ENCODE measurements around the gene OR4D1. TPM values are rescaled to one million over a fixed set of nuclear protein-coding genes. Genes with fewer than 3 reads are reported as not detected.

Gene OR4D1
- total and polyA plus RNA-seq, 2 of the 8 experiments (the other 6 are each of a cell fraction or from before 2014, with no cell fraction given): 0.32 to 0.39 TPM

GRCh38 chr17:58150394-58150793 is 2.2 kb downstream of the OR4D1 start:
- H4K91ac ChIP-seq (replicated peaks; ENCODE audit: insufficient read length, low read length): no peak overlapping the region
- TF ChIP-seq FOSL1 (IDR thresholded peaks at IDR 0.05; ENCODE audit: insufficient read depth, low read depth, low read length) (no peak), EGR1 (IDR thresholded peaks at IDR 0.05; ENCODE audit: borderline replicate concordance, low read depth, low read length) (no peak), EP300 (IDR thresholded peaks at IDR 0.05; ENCODE audit: borderline replicate concordance in 1 of 2, low read depth in 2 of 2, low read length in 2 of 2) (no peak), YY1 (IDR thresholded peaks at IDR 0.05; ENCODE audit: low read depth, low read length) (no peak), CREB1 (IDR thresholded peaks at IDR 0.05) (no peak), TCF12 (IDR thresholded peaks at IDR 0.05; ENCODE audit: low read depth, low read length) (no peak), RNF2 (IDR thresholded peaks at IDR 0.05; ENCODE audit: borderline replicate concordance, low read depth, low read length, missing control alignments, poor library complexity, severe bottlenecking) (no peak), SAP30 (IDR thresholded peaks at IDR 0.05; ENCODE audit: insufficient read depth, insufficient replicate concordance, low read length) (no peak), SRF (IDR thresholded peaks at IDR 0.05; ENCODE audit: low read depth, low read length) (no peak), POLR2AphosphoS5 (IDR thresholded peaks at IDR 0.05; ENCODE audit: low read depth, low read length) (no peak), TBP (IDR thresholded peaks at IDR 0.05; ENCODE audit: low read depth, low read length) (no peak), SIN3A (conservative IDR thresholded peaks at IDR 0.05 in 1 of 2, IDR thresholded peaks at IDR 0.05 in 1 of 2; ENCODE audit: low read depth in 1 of 2, low read length in 2 of 2) (no peak), RXRA (IDR thresholded peaks at IDR 0.05; ENCODE audit: insufficient read depth, low read depth, low read length) (no peak), BRCA1 (IDR thresholded peaks at IDR 0.05; ENCODE audit: low read depth, low read length) (no peak)

More at GRCh38 chr17:58150394-58150793, 2.2 kb downstream of the OR4D1 start:
- WGBS, 2 experiments (ENCODE audit: extremely low coverage in 1 of 2, insufficient coverage in 1 of 2, insufficient read length in 1 of 2, insufficient replicate concordance in 2 of 2, low coverage in 1 of 2, low lambda C conversion rate in 2 of 2, missing lambda C conversion rate in 1 of 2): 75% methylated on average over 6 of the region's 6 CpGs; no CpG with 5 or more reads in 1 of the 2 experiments
- H2BK12ac ChIP-seq (ENCODE audit: low read depth, low read length): no peak overlapping the region
- POLR2A ChIA-PET (ENCODE audit: partially characterized antibody): no interaction called here
- H3K56ac ChIP-seq (replicated peaks; ENCODE audit: insufficient read length, low read depth, low read length): no peak overlapping the region
- no peaks in the 10 kb centered on the region for H3K9me3 ChIP-seq (ENCODE audit: insufficient read depth in 2 of 2, low read depth in 1 of 2, low read length in 1 of 2)
- no peak overlapping the region for H3K14ac ChIP-seq (ENCODE audit: insufficient read length)
- FAIRE-seq: no peak
- H3K27me3 ChIP-seq (replicated peaks in 1 of 4; ENCODE audit: control insufficient read depth in 3 of 4, extremely low read depth in 1 of 4, insufficient read depth in 3 of 4, low read length in 3 of 4): peaks cover 0 to 4% (median 2%) of the 10 kb centered on the region in 4 experiments; a peak in 2 of 7 replicates
- H3K4me1 ChIP-seq (replicated peaks in 1 of 4; ENCODE audit: control insufficient read depth in 3 of 4, insufficient read depth in 4 of 4, low read length in 3 of 4): no peaks in the 10 kb centered on the region; a peak in 1 of 7 replicates
- no peaks in the 10 kb centered on the region for H4K20me1 ChIP-seq (replicated peaks in 1 of 2; ENCODE audit: control insufficient read depth in 1 of 2, insufficient read depth in 2 of 2, low read length in 2 of 2)
- no peaks in the 10 kb centered on the region for H3K36me3 ChIP-seq (ENCODE audit: control insufficient read depth in 2 of 4, insufficient read depth in 4 of 4, low read length in 3 of 4)
- H3K18ac ChIP-seq (ENCODE audit: extremely low read depth, low read length): no peak overlapping the region
- no peak overlapping the region for H2BK15ac ChIP-seq (ENCODE audit: low read length)
- no peak overlapping the region for H3K4me2 ChIP-seq (ENCODE audit: insufficient read depth in 1 of 2, low read depth in 2 of 2, low read length in 2 of 2)
- no peak overlapping the region for H2BK5ac ChIP-seq (ENCODE audit: low read depth, low read length)
- H2BK20ac ChIP-seq (ENCODE audit: low read length): no peak overlapping the region
- H2AK5ac ChIP-seq (ENCODE audit: low read depth, low read length): no peak overlapping the region
- no peak overlapping the region for H3K27ac ChIP-seq (ENCODE audit: low read depth, low read length)
- no peaks in the 10 kb centered on the region for H3K79me1 ChIP-seq (ENCODE audit: low read depth, low read length)
- H3K23ac ChIP-seq (ENCODE audit: insufficient read length): no peak overlapping the region
- no peak overlapping the region for H4K5ac ChIP-seq (ENCODE audit: insufficient read length, low read depth, low read length)
- H2AFZ ChIP-seq (ENCODE audit: low read length): no peak overlapping the region
- H3K9ac ChIP-seq (replicated peaks in 1 of 4; ENCODE audit: extremely low read depth in 1 of 4, low read depth in 3 of 4, low read length in 3 of 4): peak overlapping the region in 1 of 4 experiments; percentile 13; a peak in 1 of 7 replicates
- no peaks in the 10 kb centered on the region for H3K79me2 ChIP-seq (ENCODE audit: control insufficient read depth in 1 of 2, insufficient read depth in 2 of 2, low read length in 2 of 2)
- no peak overlapping the region for H3K4me3 ChIP-seq (ENCODE audit: extremely low read depth in 1 of 4, insufficient read depth in 2 of 4, low read depth in 3 of 4, low read length in 4 of 4)
- H2BK120ac ChIP-seq (replicated peaks; ENCODE audit: low read depth, low read length): no peak overlapping the region
- H3K23me2 ChIP-seq (ENCODE audit: low read depth, low read length): no peaks in the 10 kb centered on the region; the same call in 1 of the 2 replicates
- H4K8ac ChIP-seq (ENCODE audit: extremely low read depth, insufficient read depth, low read length): no peak overlapping the region
- CTCF ChIA-PET (ENCODE audit: partially characterized antibody): interaction anchor here (1.0 to 1.6 kb wide), 2 partner anchors 15 to 28 kb away, joined by 3 to 5 read pairs; no protein-coding TSS in a partner anchor
- H3K4ac ChIP-seq (replicated peaks; ENCODE audit: insufficient read length, low read depth, low read length): no peak overlapping the region
- DNase-seq (ENCODE audit: low read depth in 1 of 2, low spot score in 2 of 2): no peak

Measured in H1 (cell line).